GM21576 (cell line): Measurements from ENCODE around the gene GFOD1.

Experiments
- ATAC-seq: cut with Tn5 transposase; IDR thresholded peaks from one replicate; pipeline ENCODE4 v1.9.1; 2021; ENCODE audit warnings: mild to moderate bottlenecking, moderate library complexity; ENCODE audit not compliant: unreplicated experiment

The GFOD1 gene

DNA sequence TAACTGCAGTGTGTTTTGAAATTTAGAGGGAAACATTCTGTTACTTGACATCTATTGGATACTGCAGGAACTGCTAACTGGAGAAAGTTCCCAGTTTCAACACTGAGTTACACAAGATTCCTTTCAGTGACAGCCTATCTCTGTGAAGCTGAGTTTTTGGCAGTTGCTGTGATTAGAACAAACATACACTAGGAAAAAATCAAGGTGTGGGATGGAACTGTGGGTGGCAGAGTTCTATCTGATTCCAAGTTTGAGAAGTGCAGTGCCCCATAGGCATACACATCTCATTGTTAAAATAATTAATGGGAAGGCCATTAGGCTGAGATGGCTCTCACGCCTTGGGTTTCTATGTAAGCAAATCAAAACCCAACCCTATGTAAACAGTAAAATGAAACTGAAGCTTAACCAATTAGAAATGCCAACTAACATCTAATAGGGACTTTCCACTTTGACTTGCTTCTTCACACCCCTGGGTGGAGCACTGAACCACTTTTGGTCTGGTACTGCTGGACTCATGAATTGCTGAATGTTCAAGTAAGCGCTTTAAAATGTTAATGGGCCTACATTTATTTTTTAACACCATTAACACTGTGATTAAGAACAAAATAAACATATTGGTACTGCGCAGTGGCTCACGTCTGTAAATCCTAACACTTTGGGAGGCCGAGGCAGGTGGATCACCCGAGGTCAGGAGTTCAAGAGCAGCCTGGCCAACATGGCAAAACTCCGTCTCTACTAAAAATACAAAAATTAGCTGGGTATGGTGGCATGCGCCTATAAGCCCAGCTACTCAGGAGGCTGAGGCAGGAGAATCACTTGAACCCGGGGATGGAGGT, 103.9 kb downstream of the GFOD1 start:
- ATAC-seq: peak; percentile 85

DNA sequence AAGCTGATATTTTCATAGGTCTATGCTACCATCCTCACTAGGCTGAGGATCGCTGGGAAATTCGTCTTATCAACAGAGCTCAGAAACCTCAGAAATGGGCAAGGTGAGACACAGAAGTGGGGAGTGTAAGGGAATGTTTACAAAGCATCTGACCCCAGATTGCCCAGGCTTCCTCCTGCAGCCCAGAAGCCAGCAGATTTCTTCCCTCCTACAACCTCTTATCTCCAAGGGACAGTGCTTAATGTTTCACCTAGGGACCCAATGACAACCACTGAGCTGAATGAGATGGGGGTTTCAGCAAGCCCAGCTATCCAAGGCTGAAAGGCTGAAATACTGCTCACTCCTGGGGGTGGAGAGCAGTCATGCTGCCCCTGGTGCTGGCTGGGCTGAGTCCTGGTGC, 106.6 kb downstream of the GFOD1 start:
- ATAC-seq: no peak

DNA sequence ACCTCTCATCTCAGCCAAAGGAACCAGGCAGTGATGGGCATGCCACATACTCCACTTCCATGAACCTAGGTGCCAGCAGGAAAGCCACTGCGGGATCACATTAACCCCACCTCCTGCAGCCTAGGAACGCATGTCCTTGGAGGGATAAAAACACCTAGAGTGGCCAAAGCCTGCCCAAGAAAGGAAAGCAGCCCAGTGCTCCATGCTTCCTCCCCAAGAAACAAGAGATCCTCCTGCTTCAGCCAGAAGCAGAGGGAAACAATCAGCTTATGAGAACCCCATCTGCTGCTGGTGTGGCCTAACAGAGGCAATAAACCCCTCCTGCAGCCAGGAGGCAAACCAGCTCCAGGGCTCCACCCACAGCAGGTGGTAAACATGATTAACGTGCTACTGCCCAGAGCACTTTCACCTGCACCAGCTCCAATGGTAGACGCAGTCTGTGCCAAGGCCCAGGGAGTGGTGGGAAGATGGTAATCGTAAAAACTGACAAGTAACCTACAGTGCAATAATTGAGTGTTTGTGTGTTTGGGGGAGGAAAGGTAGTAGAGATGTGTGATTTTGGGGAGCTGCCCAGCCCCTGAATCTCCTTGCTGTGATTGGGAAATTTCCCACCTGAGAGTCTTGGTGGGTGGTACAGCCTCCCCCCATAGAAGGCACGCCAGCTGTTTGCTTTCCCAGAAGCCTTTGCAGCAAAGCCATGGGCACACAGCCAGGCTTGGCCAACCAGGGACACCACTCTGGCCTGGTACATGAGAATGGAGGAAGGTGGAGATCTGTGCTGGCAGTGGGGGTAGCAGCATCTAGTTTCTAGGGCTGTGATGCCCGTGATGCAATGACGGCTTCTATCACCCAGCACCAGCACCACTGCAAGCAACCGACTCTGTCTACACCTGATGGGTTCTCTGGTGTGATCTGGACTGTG, 108.5 kb downstream of the GFOD1 start:
- ATAC-seq: no peak

DNA sequence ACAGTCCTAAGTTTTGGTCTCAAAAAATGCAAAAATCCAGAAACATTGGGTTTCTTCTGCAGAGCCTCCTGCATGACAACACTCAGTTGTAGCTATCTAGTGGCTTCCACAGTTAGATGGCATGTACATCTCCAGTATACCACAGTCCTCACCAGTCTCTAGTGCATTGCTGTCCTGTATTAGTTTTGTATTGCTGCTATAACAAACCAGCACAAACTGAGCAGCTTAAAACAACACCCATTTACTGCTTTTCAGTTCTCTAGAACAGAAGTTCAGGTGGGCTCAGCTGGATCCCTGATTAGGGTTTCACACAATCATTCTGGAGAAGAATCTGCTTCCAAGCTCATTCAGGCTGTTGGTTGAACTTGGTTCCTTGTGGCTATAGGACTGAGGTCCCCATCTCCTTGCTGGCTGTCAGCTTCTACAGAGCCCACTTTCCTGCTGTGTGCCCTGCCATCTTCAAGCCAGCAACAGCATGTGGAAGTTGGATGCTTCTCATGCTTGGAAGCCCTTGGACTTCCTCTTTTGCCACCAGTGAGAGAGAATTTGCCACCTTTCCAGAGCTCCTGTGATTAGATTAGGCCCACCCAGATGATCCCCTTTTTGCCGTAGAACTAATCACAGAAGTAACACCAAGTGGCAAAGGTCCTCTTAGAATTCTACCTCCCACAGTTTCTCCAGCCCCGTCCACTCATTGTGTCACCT, 110.2 kb downstream of the GFOD1 start:
- ATAC-seq: no peak

DNA sequence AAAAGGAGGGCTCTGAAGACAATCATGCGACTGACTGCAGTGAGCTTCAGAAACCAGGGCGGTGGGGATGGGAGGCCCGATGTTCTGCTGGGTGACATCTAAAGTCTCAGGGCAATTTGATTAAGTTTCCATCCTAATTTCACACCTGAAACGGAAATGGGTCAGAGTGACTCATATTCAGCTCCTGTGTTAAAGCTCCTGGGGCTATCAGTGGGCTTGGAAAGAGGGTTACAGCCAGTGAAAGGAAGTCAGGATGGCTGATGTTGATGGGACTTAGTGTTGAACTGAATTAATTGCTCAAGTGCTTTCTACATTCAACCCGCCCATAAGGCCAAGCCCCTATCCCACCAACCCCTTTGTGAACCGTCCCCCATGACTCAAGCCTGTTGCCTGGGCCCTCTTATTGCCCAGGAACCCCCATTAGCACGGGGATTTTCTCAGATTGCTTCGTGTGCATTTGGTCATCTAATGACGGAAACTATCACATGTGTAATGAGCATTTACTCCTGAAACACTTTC, 112.0 kb downstream of the GFOD1 start:
- peak; percentile 63 for ATAC-seq

DNA sequence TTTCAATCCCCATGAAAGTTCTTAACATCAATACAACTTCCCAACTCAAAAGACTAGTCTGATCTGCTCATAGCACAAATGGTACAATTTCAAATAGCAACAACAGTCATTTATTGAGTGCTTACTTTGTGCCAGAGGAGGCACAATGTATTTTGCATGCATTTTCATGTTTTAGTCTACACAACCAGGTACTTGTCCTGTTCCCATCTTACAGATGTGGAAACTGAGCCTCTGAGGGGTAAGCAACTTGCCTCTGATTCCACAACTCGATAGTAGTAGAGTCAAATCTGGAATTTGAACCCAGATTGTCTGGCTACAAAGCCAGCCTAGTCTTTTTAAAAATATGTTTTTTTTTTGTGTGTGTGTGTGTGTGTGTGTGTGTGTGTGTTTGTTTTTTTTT, 113.5 kb downstream of the GFOD1 start:
- ATAC-seq: no peak

DNA sequence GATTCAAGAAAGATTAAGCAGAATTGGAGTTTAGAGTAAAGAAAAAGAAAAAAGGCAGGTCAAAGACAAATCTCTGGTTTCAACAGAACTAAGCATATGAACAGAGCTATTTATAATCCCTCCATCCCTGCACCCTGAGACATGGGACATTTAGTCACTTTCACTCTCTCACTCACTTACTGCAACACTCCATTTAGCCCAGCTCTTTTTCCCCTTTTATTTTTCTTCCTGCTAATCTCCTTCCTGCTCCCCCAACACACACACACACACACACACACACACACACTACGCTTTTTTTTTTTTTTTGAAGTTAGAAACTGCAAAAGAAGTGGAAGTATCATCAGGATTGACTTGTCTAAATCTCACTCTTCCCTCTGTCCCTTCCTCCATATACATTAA, 113.9 kb downstream of the GFOD1 start:
- no peak for ATAC-seq

DNA sequence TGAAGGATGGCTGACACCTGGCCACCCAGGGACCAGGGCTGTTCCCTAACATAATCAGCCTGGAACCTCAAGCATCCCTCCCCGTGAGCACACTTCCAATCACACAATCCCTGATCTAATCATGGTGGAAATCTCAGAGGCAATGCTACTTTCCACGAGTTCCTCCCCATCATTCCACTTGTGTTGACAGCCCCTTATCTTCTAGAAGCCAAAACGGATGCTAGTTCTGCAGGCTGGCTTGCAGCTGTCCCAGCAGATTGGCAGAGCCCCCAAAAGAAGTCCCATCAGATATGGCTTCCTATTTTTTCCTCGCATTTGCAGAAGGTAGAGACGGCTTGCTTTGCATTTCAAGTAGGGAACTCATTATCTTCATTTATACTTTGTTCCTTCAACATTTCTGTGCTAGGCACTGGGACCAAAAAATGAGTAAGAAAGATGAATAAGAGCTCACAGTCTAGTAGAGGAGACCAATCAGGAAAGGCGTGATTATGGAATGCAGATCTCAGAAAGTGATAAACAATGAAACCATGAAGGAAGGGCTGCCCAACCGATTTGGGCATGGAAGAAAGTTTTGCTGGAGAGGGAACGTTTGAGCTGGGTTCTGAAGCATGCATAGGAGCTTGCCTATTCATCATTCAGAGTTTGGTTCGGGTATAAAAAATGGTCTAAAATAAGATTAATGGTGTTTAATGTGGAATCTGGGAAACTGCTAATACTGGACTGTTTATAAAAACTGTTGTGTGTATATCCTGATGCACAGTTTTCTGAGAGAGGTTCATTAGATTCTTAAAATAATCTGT, 114.5 kb downstream of the GFOD1 start:
- ATAC-seq: no peak

DNA sequence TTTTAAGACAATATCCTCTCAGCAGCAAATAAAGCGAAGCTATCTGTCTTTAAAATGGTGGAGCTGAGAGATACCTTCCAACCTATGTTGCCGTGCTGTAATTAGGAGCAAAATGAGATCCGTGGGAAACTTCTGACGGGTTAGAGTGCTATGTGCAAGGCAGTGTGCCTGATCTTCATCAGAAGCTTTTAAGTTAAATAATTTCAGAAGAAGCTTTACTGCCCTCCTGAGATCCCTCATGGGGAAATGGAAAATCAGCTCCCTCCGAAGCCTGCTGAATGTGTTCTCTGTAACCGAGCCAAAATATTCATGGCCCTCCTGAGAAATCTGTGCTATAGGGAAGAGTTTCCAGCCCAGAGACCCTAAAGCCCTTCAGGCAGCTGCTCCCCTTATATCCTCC, 115.3 kb downstream of the GFOD1 start:
- no peak for ATAC-seq

DNA sequence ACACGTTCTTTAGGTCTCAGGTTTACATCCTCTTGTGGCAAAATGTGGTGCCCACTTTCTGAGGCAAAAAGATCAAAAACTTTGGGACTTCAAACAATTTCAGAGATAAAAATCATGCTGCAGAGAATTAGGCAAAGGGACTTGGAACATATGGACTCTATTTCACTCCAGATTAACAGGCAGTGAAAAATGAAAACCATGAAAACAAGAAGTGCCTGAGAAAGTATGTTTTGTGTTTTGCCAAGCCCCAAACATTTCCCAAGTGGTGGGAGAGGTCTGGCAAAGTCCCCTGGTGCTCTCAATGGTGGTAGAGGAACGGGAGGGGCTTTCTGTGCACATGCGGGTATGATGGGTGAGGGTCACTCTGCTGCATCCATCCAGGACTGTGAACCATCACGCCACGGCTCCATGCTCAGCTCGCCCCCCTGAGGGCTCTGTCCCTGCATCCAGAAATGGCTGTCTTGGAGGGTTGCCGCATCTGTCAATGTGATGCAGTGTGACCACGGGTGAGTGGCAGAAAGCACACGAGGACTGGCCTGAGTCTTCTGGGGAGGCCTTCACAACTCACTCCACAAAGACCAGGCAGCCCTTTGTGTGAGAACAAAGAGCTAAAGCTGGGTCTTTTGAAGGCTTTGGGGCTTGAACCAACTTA, 115.9 kb downstream of the GFOD1 start:
- no peak for ATAC-seq

DNA sequence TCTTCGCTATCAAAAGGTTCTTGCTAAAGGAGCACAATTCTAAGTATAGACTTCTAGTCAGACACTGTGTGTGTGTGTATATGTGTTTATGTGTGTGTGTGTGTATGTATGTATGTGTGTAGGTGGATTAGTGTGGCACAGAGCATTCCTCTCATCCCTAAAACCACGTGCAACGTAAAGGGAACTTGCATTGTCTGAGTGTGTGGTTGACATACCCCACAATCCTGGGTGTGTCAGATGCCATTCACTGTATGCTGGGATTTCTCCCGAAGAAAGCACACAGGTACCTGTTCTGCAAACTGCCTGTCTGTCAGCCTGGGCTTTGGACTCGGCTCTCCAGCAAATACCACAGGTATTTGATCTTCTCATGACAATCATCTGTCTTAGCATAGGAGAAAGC, 116.8 kb downstream of the GFOD1 start:
- ATAC-seq: no peak

DNA sequence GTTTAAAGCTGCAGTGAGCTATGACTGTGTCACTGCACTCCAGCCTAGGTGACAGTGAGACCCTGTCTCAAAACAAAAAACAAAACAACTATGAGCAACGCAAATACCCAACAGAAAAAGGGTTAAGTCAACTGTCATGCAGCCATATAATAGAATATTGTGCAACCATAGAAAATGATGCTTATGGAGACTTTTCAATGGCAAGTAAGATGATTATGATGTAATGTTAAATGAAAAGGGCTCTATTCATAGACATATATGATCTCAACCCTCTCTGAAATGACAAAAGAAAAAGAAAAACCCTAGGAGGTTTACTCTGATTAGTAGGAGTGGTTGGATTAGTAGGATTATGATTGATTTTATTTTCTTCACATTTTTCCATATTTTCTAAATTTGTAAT, 117.8 kb downstream of the GFOD1 start:
- no peak for ATAC-seq

DNA sequence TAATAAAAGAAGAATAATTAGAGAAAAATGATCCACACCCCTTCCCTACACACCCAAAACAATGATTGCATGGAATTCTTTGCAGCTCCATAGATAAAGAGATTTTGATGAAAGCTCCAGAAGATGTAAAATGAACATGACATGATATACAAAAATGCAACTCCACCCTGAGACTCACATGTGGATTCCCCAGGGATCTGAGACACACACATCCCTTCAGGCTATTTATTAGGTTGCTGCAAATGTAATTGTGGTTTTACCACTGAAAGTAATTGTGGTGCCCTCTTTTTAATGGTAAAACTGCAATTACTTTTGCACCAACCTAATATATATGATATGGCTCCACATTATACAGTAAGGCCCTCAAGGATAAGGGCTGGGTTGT, 118.7 kb downstream of the GFOD1 start:
- no peak for ATAC-seq

DNA sequence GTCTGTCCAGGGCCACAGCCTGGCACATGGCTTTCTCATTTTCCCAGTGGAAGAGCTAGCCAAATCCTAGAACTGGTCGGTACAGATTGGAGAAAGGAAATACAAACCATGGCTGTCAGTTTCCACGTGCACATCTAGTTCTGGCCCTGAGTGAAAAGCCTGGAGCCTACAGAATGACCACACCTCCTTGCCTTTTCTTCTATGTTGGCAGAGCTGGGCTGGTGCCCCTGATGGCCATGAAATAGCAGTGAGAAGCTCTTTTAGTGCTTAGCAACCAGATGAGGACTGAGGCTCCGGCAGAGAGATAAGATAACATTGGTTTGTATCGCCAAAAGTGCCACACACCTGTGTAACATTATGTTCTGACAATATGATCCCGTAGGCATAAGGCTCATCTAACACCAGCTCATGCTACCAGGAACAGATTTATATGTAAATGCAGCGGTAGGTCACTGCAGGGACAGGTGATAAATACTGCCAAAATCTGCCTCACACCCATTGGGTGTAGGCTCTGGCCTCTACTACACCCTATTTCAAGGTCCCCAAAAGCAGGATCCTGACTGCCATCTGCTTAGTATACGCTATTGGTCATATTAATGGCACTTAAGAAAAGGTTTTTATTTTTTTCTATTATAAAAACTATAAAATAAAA, 119.2 kb downstream of the GFOD1 start:
- ATAC-seq: no peak

DNA sequence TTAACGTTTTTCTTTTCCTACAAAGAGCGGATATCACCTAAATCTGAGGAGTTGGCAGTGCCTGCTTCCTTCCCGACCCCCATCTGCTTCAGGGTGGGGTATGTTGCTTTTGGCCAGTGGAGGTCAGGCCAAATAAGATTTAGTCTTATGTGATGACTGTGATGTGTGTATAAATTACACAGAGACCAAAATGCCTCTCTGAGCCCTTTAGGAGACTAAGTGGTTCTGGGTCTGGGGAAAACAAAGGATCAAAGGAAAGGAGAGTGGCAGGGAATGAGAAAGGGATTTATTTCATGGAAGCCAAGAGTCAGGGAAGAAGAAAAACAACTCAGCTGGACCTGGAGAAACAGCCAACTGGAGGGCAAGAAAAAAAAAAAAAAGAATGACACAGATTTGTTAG, 120.0 kb downstream of the GFOD1 start:
- ATAC-seq: no peak

DNA sequence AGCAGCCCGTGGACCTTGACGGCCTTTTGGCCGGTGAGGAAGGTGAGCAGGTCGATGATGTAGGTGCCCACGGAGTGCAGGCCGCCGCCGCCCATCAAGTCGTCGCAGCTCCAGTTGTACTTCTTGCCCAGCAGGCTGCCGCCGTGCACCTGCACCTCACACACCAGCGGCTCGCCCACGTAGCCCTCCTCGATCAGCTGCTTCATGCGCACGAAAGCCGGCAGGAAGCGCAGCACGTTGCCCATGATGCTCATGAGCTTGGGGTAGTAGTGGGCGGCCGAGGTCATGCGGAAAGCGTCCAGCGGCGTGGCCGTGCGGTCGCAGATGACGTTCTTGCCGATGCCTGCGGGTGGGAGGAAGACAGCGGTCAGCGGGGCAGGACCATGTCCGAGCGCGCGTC, 122.1 kb downstream of the GFOD1 start:
- no peak for ATAC-seq

DNA sequence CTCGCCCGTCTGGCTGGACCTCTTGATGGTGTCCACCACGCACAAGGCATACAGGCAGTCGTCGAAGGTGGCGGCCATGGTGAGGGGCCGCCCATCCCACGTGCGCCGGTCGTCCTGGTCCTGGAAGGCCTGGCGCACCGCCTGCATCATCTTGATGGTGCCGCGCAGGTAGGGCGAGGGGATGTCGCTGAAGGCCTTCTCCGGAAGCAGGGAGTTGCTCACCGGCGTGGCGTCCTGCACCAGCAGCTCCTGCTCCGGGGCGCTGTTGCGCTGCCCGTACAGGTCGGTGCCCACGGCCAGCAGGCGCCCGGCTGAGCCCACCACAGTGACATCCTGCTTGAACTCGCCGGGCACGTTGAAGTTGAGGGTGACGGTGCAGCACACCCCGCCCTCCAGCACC, 122.6 kb downstream of the GFOD1 start:
- no peak for ATAC-seq

DNA sequence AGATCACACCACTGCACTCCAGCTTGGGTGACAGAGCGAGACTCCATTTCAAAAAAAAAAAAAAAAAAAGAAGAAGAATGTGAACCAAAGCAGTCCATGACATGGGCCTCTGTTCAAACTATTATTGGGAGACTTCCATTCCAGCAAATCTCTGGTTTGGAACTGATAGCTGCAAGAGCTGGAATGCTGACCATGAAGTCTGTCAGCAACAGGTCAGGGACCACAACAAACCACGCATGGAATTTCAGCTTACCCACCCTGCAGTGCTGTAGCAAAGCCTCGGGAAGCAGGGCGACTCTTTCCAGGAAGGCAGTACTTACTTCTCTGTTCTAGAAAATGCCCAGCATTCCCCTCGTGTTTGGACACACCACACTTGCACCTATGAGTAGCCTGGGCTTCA, 125.0 kb downstream of the GFOD1 start:
- no peak for ATAC-seq
